ENCODE results near the gene CASP6. TPM values are rescaled to one million over a fixed set of nuclear protein-coding genes. Genes with fewer than 3 reads are reported as not detected.

CASP6 gene
- total RNA-seq, 4 donors from 2014 or later, result 11.2 to 20.0 (median 15.6) TPM

- Histone ChIP-seq H3K4me3 (peak within 1 kb of the TSS; percentile 86 to 87), H3K27me3 (no peaks in the 10 kb centered on the region), H3K27ac (peak within 1 kb of the TSS; percentile 57 to 87 (median 68)), H3K4me1 (peaks cover 0 to 17% (median 3%) of the 10 kb centered on the region in 3 donors), H3K36me3 (no peaks in the 10 kb centered on the region), H3K9me3 (no peaks in the 10 kb centered on the region)
- peak; percentile 11 for TF ChIP-seq POLR2AphosphoS5 (IDR thresholded peaks at IDR 0.05)
- TF ChIP-seq CTCF (IDR thresholded peaks at IDR 0.05), result no peak
- no peak for TF ChIP-seq EP300 (IDR thresholded peaks at IDR 0.05)
- TF ChIP-seq POLR2A (IDR thresholded peaks at IDR 0.05), result peak; percentile 17 to 38
- no CpG with 5 or more reads among the region's 83 CpGs for WGBS, 2 donors (ENCODE audit: low coverage in 1 of 2)
- ATAC-seq, result peak; percentile 92
Measured at GRCh38 chr4:109729718-109730618, 26.7 kb upstream of the CASP6 start, which contains the start of gene PLA2G12A. TSS of gene PLA2G12A (minus strand) at chr4:109730070. CDS start at chr4:109729809, 261 bp downstream.

- peak; percentile 2 for ATAC-seq
- peak overlapping the region in 3 of 4 donors; percentile 62 to 87 (median 75) for H3K27ac ChIP-seq
- peaks cover 0 to 17% (median 3%) of the 10 kb centered on the region in 3 donors for H3K4me1 ChIP-seq
- H3K9me3 ChIP-seq, result no peaks in the 10 kb centered on the region
- peak overlapping the region; percentile 86 to 87 for H3K4me3 ChIP-seq
- no peaks in the 10 kb centered on the region for H3K27me3 ChIP-seq
- TF ChIP-seq POLR2A (IDR thresholded peaks at IDR 0.05) (no peak), EP300 (IDR thresholded peaks at IDR 0.05) (no peak), POLR2AphosphoS5 (IDR thresholded peaks at IDR 0.05) (no peak), CTCF (IDR thresholded peaks at IDR 0.05) (no peak)
- WGBS, 2 donors (ENCODE audit: low coverage in 1 of 2), result 8 to 9% methylated on average over 10 of the region's 25 CpGs
- H3K36me3 ChIP-seq, result no peaks in the 10 kb centered on the region
Measured at GRCh38 chr4:109729117-109729717, 26.0 kb upstream of the CASP6 start.

- no peak for TF ChIP-seq EP300 (IDR thresholded peaks at IDR 0.05)
- TF ChIP-seq POLR2A (IDR thresholded peaks at IDR 0.05), result no peak
- TF ChIP-seq POLR2AphosphoS5 (IDR thresholded peaks at IDR 0.05), result no peak
- no peak for TF ChIP-seq CTCF (IDR thresholded peaks at IDR 0.05)
- ATAC-seq, result no peak
- no peak overlapping the region for H3K27ac ChIP-seq
- peaks cover 0 to 17% (median 3%) of the 10 kb centered on the region in 3 donors for H3K4me1 ChIP-seq
- 75 to 79% methylated on average over 6 of the region's 6 CpGs for WGBS, 2 donors (ENCODE audit: low coverage in 1 of 2)
- no peaks in the 10 kb centered on the region for H3K27me3 ChIP-seq
- H3K36me3 ChIP-seq, result no peaks in the 10 kb centered on the region
- H3K9me3 ChIP-seq, result no peaks in the 10 kb centered on the region
- H3K4me3 ChIP-seq, result no peak overlapping the region
Measured at GRCh38 chr4:109728385-109728784, 25.1 kb upstream of the CASP6 start.

- H3K9me3 ChIP-seq, result no peaks in the 10 kb centered on the region
- ATAC-seq, result no peak
- 89 to 100% methylated on average over 2 of the region's 2 CpGs for WGBS, 2 donors (ENCODE audit: low coverage in 1 of 2)
- TF ChIP-seq POLR2AphosphoS5 (IDR thresholded peaks at IDR 0.05) (no peak), EP300 (IDR thresholded peaks at IDR 0.05) (no peak), CTCF (IDR thresholded peaks at IDR 0.05) (no peak), POLR2A (IDR thresholded peaks at IDR 0.05) (no peak)
- H3K27ac ChIP-seq, result no peak overlapping the region
- no peak overlapping the region for H3K4me3 ChIP-seq
- peaks cover 0 to 3% (median 0%) of the 10 kb centered on the region in 3 donors for H3K4me1 ChIP-seq
- no peaks in the 10 kb centered on the region for H3K27me3 ChIP-seq
- no peaks in the 10 kb centered on the region for H3K36me3 ChIP-seq
Measured at GRCh38 chr4:109723110-109723509, 19.9 kb upstream of the CASP6 start.
